ENCODE measurements around the gene GPRC5C. TPM values are rescaled to one million over a fixed set of nuclear protein-coding genes. Genes with fewer than 3 reads are reported as not detected.
A peak's percentile ranks its signal among the peaks of the same experiment; 100 is the strongest.

GPRC5C gene
- total RNA-seq, 2 donors from 2014 or later = 56.0 to 67.0 TPM

- Histone ChIP-seq H3K36me3 (no peaks in the 10 kb centered on the region), H3K4me1 (ENCODE audit: control insufficient read depth in 1 of 2, low read depth in 2 of 2) (peaks cover 25 to 34% of the 10 kb centered on the region in 2 donors), H3K9me3 (no peaks in the 10 kb centered on the region), H3K4me3 (peak overlapping the region; percentile 10), H3K27me3 (replicated peaks; ENCODE audit: insufficient read depth) (no peaks in the 10 kb centered on the region), H3K27ac (no peak overlapping the region)
- DNase-seq (ENCODE audit: low spot score) (peak; percentile 30), ATAC-seq (ENCODE audit: insufficient number of reproducible peaks, low FRiP score, low read depth) (no peak)
- TF ChIP-seq CTCF (IDR thresholded peaks at IDR 0.05) = peak; percentile 98
Observed at GRCh38 chr17:74457146-74457819, 25.4 kb downstream of the GPRC5C start.

- no peak for ATAC-seq (ENCODE audit: insufficient number of reproducible peaks, low FRiP score, low read depth)
- no peak for DNase-seq (ENCODE audit: low spot score)
- Histone ChIP-seq H3K36me3 (no peaks in the 10 kb centered on the region), H3K27ac (no peak overlapping the region), H3K9me3 (no peaks in the 10 kb centered on the region), H3K4me3 (peak overlapping the region; percentile 10), H3K27me3 (replicated peaks; ENCODE audit: insufficient read depth) (no peaks in the 10 kb centered on the region), H3K4me1 (ENCODE audit: control insufficient read depth in 1 of 2, low read depth in 2 of 2) (peaks cover 27 to 29% of the 10 kb centered on the region in 2 donors)
- peak; percentile 19 for TF ChIP-seq CTCF (IDR thresholded peaks at IDR 0.05)
Observed at GRCh38 chr17:74457820-74458166, 25.9 kb downstream of the GPRC5C start.

GRCh38 chr17:74458835-74459234, 26.9 kb downstream of the GPRC5C start:
- H3K4me1 ChIP-seq (ENCODE audit: control insufficient read depth in 1 of 2, low read depth in 2 of 2) = peaks cover 18 to 20% of the 10 kb centered on the region in 2 donors
- H3K36me3 ChIP-seq = no peaks in the 10 kb centered on the region
- no peak for TF ChIP-seq CTCF (IDR thresholded peaks at IDR 0.05)
- H3K27ac ChIP-seq = no peak overlapping the region
- no peak overlapping the region for H3K4me3 ChIP-seq
- ATAC-seq (ENCODE audit: insufficient number of reproducible peaks, low FRiP score, low read depth) (no peak), DNase-seq (ENCODE audit: low spot score) (no peak)
- no peaks in the 10 kb centered on the region for H3K9me3 ChIP-seq
- no peaks in the 10 kb centered on the region for H3K27me3 ChIP-seq (replicated peaks; ENCODE audit: insufficient read depth)

GRCh38 chr17:74459622-74460021, 27.7 kb downstream of the GPRC5C start:
- Histone ChIP-seq H3K27ac (no peak overlapping the region), H3K4me3 (no peak overlapping the region), H3K4me1 (ENCODE audit: control insufficient read depth in 1 of 2, low read depth in 2 of 2) (peaks cover 13 to 15% of the 10 kb centered on the region in 2 donors), H3K9me3 (no peaks in the 10 kb centered on the region), H3K27me3 (replicated peaks; ENCODE audit: insufficient read depth) (no peaks in the 10 kb centered on the region), H3K36me3 (no peaks in the 10 kb centered on the region)
- DNase-seq (ENCODE audit: low spot score) = no peak
- TF ChIP-seq CTCF (IDR thresholded peaks at IDR 0.05) = no peak
- ATAC-seq (ENCODE audit: insufficient number of reproducible peaks, low FRiP score, low read depth) = no peak

GRCh38 chr17:74460241-74460640, 28.4 kb downstream of the GPRC5C start:
- no peak overlapping the region for H3K4me3 ChIP-seq
- no peaks in the 10 kb centered on the region for H3K9me3 ChIP-seq
- DNase-seq (ENCODE audit: low spot score) (no peak), ATAC-seq (ENCODE audit: insufficient number of reproducible peaks, low FRiP score, low read depth) (no peak)
- H3K4me1 ChIP-seq (ENCODE audit: control insufficient read depth in 1 of 2, low read depth in 2 of 2) = peaks cover 8 to 10% of the 10 kb centered on the region in 2 donors
- H3K27me3 ChIP-seq (replicated peaks; ENCODE audit: insufficient read depth) = no peaks in the 10 kb centered on the region
- no peaks in the 10 kb centered on the region for H3K36me3 ChIP-seq
- no peak for TF ChIP-seq CTCF (IDR thresholded peaks at IDR 0.05)
- no peak overlapping the region for H3K27ac ChIP-seq
